AG04450 (cell line): ENCODE data around the gene PTPRC. TPM values are rescaled to one million over a fixed set of nuclear protein-coding genes. Genes with fewer than 3 reads are reported as not detected.

Experiments
- CTCF ChIA-PET: fragments of 300-600, 350-600 bp; formaldehyde crosslinking; extraction: SDS; loops from one replicate; lab custom pipeline; 2022; ENCODE audit warnings: antibody characterized with exemption, inconsistent platforms; lab: Charles Lee
- POLR2A ChIA-PET: fragments of 350-600 bp; formaldehyde crosslinking; extraction: SDS; loops from one replicate; lab custom pipeline; 2021; ENCODE audit warnings: antibody characterized with exemption, inconsistent platforms; lab: Yijun Ruan, JAX
- DNase-seq: peaks from one replicate; pipeline ENCODE4 v3.0.0-alpha.2; 2011; ENCODE audit warnings: low read depth, low spot score
- H3K27ac ChIP-seq: one replicate; pipeline ENCODE4 v1.5.1; 2012; ENCODE audit warnings: low read depth, low read length, control low read depth
- H3K27me3 ChIP-seq: one replicate; pipeline ENCODE4 v1.6.0; 2012; ENCODE audit warnings: low read length; ENCODE audit not compliant: control insufficient read depth, insufficient read depth
- H3K4me3 ChIP-seq: 2 replicates; pipeline ENCODE4 v1.5.1; 2011; ENCODE audit warnings: mild to moderate bottlenecking, low read depth, low read length, control low read depth
- H3K9me3 ChIP-seq: 2 replicates; pipeline ENCODE4 v1.5.1; 2012; ENCODE audit warnings: low read length; ENCODE audit not compliant: control insufficient read depth, insufficient read depth
- CTCF ChIP-seq: IDR thresholded peaks from 2 replicates; pipeline ENCODE4 v1.5.1; 2011; ENCODE audit warnings: low read depth, low read length, control low read depth, inconsistent platforms
- polyA plus RNA-seq: library from polyadenylated mRNA; depleted of rRNA; stranded (reverse); fragments of >200 nt; gene quantifications from 2 replicates; pipeline ENCODE4 v1.2.3, GENCODE V29; 2011

PTPRC gene
- polyA plus RNA-seq, 1 experiment, result 0.05 TPM

DNA sequence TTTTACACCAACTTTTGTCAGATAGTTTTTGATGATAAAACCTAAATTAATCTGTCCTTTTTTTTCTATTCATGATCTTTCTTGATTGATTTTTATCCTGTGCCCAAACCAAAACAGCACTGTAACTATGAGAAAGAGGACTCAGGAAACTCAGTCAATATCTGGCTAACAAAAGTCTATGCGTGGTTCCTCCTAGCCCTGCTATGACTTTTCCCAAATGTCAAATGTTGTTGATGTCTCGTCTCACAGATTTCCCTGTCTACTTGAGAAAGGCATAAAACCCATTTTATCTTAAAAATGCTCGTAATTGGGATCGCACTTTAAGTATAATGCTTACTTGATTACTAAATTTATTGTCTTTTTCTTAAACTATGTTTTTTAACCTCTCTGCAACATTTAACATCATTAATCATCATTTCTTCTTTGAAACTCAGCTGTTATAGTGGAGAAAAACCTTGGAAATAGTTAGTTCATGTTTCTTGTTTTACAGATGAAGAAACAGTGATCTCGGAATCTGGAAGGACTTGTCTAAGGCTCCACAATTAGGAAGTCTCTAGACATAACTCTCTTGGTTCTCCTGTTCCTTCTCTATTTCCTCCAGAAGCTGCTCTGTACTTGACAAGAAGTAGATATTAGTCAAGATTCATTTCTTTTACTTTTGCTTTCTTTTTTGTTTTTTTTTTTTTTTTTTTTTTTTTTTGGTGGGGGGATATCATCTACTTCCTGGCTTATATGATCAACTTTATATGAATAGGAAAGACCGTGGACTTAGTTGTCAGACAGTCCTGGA lies 26.2 kb upstream of the PTPRC start:
- no peak for TF ChIP-seq CTCF
- CTCF ChIA-PET, result no interaction called here
- Histone ChIP-seq H3K4me3 (no peak overlapping the region), H3K27me3 (no peaks in the 10 kb centered on the region), H3K9me3 (no peaks in the 10 kb centered on the region), H3K27ac (no peak overlapping the region)
- no peak for DNase-seq
- POLR2A ChIA-PET, result no interaction called here

DNA sequence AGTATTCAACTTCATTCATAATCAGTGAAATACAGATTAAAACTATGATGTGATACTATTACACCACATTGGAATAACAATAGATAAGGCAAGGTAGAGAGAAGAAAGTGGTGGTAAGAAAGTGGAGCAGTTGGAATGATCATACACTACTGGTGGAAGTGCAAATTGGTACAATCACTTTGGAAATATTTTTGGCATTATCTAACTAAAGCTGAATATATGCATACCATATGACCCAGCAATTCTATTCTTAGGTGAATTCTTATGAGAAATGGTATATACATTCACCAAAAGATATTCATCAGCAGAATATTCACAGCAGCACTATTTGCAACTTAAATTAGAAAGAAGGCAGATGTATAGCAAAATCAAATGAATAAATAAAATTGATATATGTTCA lies 21.4 kb upstream of the PTPRC start:
- DNase-seq, result no peak
- TF ChIP-seq CTCF, result no peak
- no peak overlapping the region for H3K4me3 ChIP-seq
- H3K27me3 ChIP-seq, result no peaks in the 10 kb centered on the region
- ChIA-PET CTCF (no interaction called here), POLR2A (no interaction called here)
- no peak overlapping the region for H3K27ac ChIP-seq
- no peaks in the 10 kb centered on the region for H3K9me3 ChIP-seq

GRCh38 chr1:198619375-198620140 lies 19.3 kb upstream of the PTPRC start:
- CTCF ChIA-PET, result no interaction called here
- H3K27me3 ChIP-seq, result no peaks in the 10 kb centered on the region
- no peak for TF ChIP-seq CTCF
- H3K4me3 ChIP-seq, result no peak overlapping the region
- POLR2A ChIA-PET, result no interaction called here
- no peak overlapping the region for H3K27ac ChIP-seq
- DNase-seq, result no peak
- H3K9me3 ChIP-seq, result no peaks in the 10 kb centered on the region

GRCh38 chr1:198620218-198620617 lies 18.6 kb upstream of the PTPRC start:
- CTCF ChIA-PET, result no interaction called here
- TF ChIP-seq CTCF, result no peak
- no peaks in the 10 kb centered on the region for H3K27me3 ChIP-seq
- no peak for DNase-seq
- POLR2A ChIA-PET, result no interaction called here
- no peak overlapping the region for H3K27ac ChIP-seq
- no peaks in the 10 kb centered on the region for H3K9me3 ChIP-seq
- no peak overlapping the region for H3K4me3 ChIP-seq
